Measurements from ENCODE around the gene DCAF11. TPM values are rescaled to one million over a fixed set of nuclear protein-coding genes. Genes with fewer than 3 reads are reported as not detected.

Gene DCAF11
- total RNA-seq, 1 donor from 2014 or later: 75.6 TPM

DNA sequence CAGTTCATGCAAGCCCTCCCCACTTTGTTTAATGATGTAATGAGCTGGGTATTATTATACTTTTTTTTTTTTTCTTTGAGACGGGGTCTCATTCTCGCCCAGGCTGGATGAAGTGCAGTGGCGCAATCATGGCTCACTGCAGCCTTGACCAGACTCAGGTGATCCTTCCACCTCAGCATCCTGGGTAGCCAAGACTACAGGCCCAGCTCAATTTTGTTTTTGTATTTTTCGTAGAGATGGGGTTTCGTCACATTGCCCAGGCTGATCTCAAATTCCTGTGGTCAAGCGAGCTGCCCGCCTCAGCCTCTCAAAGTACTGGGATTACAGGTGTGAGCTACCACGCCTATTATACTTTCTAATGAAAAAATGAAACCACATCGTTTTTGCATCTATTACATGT is 4.5 kb upstream of the DCAF11 start:
- Histone ChIP-seq H3K27ac (no peak overlapping the region), H3K36me3 (no peaks in the 10 kb centered on the region), H3K4me1 (peaks cover 6% of the 10 kb centered on the region), H3K4me3 (no peak overlapping the region), H3K27me3 (no peaks in the 10 kb centered on the region), H3K9me3 (no peaks in the 10 kb centered on the region)
- DNase-seq (ENCODE audit: extremely low spot score in 2 of 2): no peak
- TF ChIP-seq POLR2A (IDR thresholded peaks at IDR 0.05) (no peak), POLR2AphosphoS5 (IDR thresholded peaks at IDR 0.05; ENCODE audit: insufficient read depth in 1 of 2, low read depth in 1 of 2) (no peak)
- TF ChIP-seq, protein P1, sequence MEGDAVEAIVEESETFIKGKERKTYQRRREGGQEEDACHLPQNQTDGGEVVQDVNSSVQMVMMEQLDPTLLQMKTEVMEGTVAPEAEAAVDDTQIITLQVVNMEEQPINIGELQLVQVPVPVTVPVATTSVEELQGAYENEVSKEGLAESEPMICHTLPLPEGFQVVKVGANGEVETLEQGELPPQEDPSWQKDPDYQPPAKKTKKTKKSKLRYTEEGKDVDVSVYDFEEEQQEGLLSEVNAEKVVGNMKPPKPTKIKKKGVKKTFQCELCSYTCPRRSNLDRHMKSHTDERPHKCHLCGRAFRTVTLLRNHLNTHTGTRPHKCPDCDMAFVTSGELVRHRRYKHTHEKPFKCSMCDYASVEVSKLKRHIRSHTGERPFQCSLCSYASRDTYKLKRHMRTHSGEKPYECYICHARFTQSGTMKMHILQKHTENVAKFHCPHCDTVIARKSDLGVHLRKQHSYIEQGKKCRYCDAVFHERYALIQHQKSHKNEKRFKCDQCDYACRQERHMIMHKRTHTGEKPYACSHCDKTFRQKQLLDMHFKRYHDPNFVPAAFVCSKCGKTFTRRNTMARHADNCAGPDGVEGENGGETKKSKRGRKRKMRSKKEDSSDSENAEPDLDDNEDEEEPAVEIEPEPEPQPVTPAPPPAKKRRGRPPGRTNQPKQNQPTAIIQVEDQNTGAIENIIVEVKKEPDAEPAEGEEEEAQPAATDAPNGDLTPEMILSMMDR (IDR thresholded peaks at IDR 0.05): no peak
- intact Hi-C loops (cut with DNase I): no loop called here

DNA sequence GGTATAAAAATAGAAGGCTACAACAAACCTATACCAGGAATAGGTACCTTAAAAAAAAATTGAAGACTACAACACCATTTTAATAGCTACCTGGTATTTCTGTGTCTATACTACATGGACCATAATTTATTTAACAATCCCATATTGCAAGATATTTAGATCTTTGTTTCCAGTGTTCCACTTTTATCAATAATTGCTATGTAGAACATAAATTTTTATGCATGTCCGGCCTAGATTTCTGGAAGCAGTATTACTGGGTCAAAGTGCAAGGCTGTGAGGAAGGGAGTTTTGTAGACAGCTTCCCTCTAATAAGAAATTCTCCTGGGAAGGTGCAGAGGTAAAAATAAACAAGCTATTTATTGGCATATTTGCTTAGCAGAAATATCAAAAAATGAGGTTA is 4.1 kb upstream of the DCAF11 start:
- H3K4me3 ChIP-seq: no peak overlapping the region
- peaks cover 10% of the 10 kb centered on the region for H3K4me1 ChIP-seq
- no peak overlapping the region for H3K27ac ChIP-seq
- intact Hi-C loops (cut with DNase I): no loop called here
- TF ChIP-seq POLR2A (IDR thresholded peaks at IDR 0.05): no peak
- TF ChIP-seq, protein P1 (IDR thresholded peaks at IDR 0.05): no peak
- no peaks in the 10 kb centered on the region for H3K9me3 ChIP-seq
- no peak for DNase-seq (ENCODE audit: extremely low spot score in 2 of 2)
- no peaks in the 10 kb centered on the region for H3K36me3 ChIP-seq
- no peaks in the 10 kb centered on the region for H3K27me3 ChIP-seq

DNA sequence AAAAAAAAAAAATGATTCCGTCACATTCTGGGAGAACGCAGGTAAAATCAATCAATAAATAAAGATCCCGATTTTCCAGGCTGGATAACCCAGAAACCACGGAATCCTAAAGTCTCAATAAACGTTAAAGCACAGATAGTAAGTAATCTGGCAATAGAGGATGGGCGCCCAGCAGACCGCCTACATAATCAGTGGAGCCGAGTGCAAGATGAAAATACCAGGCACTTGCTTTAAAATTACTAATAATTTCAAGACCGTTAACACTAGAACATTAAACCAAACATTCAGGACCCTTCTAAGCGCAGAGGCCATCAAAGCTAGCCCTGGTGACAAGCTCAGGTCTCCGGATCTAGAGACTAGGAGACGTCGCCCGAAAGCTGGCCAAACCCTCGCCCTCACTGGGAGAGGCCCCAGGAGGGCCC is 1.2 kb upstream of the DCAF11 start:
- intact Hi-C loops (cut with DNase I): no loop called here
- TF ChIP-seq, protein P1 (IDR thresholded peaks at IDR 0.05): no peak
- no peak for TF ChIP-seq POLR2AphosphoS5 (IDR thresholded peaks at IDR 0.05; ENCODE audit: insufficient read depth in 1 of 2, low read depth in 1 of 2)
- no peak for TF ChIP-seq POLR2A (IDR thresholded peaks at IDR 0.05)
- Histone ChIP-seq H3K36me3 (peaks cover 0 to 17% of the 10 kb centered on the region in 2 donors), H3K27ac (peak overlapping the region; percentile 98), H3K9me3 (no peaks in the 10 kb centered on the region), H3K27me3 (no peaks in the 10 kb centered on the region), H3K4me1 (peaks cover 26% of the 10 kb centered on the region), H3K4me3 (peak overlapping the region; percentile 84 to 86)
- DNase-seq (ENCODE audit: extremely low spot score in 2 of 2): no peak

DNA sequence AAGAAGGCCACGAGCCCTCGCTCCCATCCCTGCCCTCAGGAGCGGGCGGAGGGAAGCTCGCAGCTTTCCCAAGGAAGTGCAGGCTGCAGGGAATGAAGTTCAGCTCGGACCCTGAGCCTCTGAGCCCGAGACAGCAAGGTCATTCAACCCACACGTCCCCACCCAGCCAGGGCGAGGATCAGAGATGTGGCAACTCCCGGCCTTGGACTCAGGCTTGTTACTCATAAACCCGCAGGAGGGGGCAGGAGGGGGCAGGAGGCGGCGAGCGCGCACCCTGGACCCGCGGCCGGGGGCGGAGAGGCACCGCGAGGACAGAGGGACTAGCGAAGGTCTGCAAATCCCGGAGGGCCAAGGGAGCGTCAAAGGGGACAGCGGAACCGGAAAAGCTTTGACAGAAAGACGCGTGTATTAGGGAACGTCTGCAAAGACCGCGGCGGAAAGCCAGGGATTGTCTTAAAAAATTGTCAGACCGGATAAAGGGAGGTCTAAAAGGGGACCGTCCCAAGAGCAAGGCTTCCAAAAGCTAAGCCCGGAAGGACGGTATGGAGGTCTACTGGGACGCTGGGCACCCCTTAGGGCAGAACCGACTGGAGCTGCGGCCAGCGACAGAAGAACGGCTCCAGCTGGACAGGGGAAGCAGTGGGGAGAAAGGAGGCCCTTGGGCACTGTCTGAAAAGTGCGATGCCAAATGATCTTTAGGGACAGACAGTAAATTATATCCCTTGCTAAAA is 611 bp upstream of the DCAF11 start:
- Histone ChIP-seq H3K36me3 (peaks cover 0 to 21% of the 10 kb centered on the region in 2 donors), H3K27me3 (no peaks in the 10 kb centered on the region), H3K27ac (peak overlapping the region; percentile 98), H3K4me1 (peaks cover 26% of the 10 kb centered on the region), H3K4me3 (peak overlapping the region; percentile 84 to 86), H3K9me3 (no peaks in the 10 kb centered on the region)
- DNase-seq (ENCODE audit: extremely low spot score in 2 of 2): peak in 1 of 2 donors; percentile 97
- intact Hi-C loops (cut with DNase I): loop anchor here (2.0 kb wide), 1 partner anchor 27 kb away; the partner anchor contains the start of gene EMC9
- TF ChIP-seq, protein P1 (IDR thresholded peaks at IDR 0.05): peak in 1 of 3 experiments; percentile 3
- TF ChIP-seq POLR2AphosphoS5 (IDR thresholded peaks at IDR 0.05; ENCODE audit: insufficient read depth in 1 of 2, low read depth in 1 of 2) (peak in 1 of 2 donors; percentile 64), POLR2A (IDR thresholded peaks at IDR 0.05) (peak in 1 of 2 donors; percentile 36)

Data from vagina (tissue), 2 donors.